ENCODE data around the gene MRTFA.

DNA sequence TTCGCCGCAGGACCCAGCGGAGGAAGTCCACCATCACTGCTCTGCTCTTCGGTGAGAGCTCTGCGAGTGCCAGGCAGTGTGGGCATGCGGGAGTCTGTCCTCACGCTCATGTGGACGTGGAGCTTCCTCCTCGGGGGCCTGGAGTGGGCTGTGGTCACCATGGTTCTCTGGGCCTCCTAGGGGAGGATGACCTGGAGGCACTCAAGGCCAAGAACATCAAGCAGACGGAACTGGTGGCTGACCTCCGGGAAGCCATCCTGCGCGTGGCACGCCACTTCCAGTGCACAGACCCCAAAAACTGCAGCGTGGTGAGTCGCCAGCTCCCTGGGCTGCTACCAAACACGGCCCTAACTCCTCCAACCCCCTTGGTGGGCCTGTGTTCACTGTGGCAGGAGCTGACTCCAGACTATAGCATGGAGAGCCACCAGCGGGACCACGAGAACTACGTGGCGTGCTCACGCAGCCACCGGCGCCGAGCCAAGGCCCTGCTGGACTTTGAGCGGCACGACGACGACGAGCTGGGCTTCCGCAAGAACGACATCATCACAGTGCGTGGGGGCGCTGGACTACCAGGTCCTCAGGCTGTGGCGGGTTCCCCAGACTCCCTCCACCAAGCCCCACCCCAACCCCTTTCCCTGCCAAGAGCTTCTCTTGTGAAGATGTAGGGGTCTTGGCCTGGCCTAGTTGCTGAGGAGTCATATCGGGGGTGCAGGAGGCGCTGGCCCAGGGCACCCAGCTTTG is 229.3 kb downstream of the MRTFA start:
- TF ChIP-seq, protein P1, sequence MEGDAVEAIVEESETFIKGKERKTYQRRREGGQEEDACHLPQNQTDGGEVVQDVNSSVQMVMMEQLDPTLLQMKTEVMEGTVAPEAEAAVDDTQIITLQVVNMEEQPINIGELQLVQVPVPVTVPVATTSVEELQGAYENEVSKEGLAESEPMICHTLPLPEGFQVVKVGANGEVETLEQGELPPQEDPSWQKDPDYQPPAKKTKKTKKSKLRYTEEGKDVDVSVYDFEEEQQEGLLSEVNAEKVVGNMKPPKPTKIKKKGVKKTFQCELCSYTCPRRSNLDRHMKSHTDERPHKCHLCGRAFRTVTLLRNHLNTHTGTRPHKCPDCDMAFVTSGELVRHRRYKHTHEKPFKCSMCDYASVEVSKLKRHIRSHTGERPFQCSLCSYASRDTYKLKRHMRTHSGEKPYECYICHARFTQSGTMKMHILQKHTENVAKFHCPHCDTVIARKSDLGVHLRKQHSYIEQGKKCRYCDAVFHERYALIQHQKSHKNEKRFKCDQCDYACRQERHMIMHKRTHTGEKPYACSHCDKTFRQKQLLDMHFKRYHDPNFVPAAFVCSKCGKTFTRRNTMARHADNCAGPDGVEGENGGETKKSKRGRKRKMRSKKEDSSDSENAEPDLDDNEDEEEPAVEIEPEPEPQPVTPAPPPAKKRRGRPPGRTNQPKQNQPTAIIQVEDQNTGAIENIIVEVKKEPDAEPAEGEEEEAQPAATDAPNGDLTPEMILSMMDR (IDR thresholded peaks at IDR 0.05): no peak
- no peak for TF ChIP-seq POLR2AphosphoS5 (IDR thresholded peaks at IDR 0.05)
- no peak for TF ChIP-seq EP300 (IDR thresholded peaks at IDR 0.05)
